HepG2 (cell line): ENCODE data around the gene ZNF383. TPM values are rescaled to one million over a fixed set of nuclear protein-coding genes. Genes with fewer than 3 reads are reported as not detected.

Source experiments
- HMGA1 ChIP-seq: sonication (generic); formaldehyde crosslinking; conservative IDR thresholded peaks from 2 replicates; pipeline ENCODE4 v1.4.0; 2020; ENCODE audit warnings: missing genetic modification reagents
- KDM3A ChIP-seq: IDR thresholded peaks from 2 replicates; pipeline ENCODE4 v1.6.1; 2018; ENCODE audit warnings: low read depth, missing compliant biosample characterization
- NBN ChIP-seq: fragments of 450-650 bp; conservative IDR thresholded peaks from 2 replicates; pipeline ENCODE4 v1.6.1; 2017
- PHF20 ChIP-seq: sonication (generic); formaldehyde crosslinking; IDR thresholded peaks from 2 replicates; pipeline ENCODE4 v1.5.0; 2020; ENCODE audit warnings: mild to moderate bottlenecking, missing genetic modification reagents
- RELA ChIP-seq: sonication (generic); formaldehyde crosslinking; IDR thresholded peaks from 2 replicates; pipeline ENCODE4 v1.4.0; 2020; ENCODE audit warnings: missing genetic modification reagents
- SMAD9 ChIP-seq: sonication (generic); formaldehyde crosslinking; IDR thresholded peaks from 2 replicates; pipeline ENCODE4 v1.5.1; 2020; ENCODE audit warnings: mild to moderate bottlenecking, missing genetic modification reagents
- SRSF1 ChIP-seq: fragments of 200-400 bp; formaldehyde crosslinking; optimal IDR thresholded peaks from 2 replicates; pipeline ENCODE3; 2017; ENCODE audit warnings: mild to moderate bottlenecking, low read depth, low read length, moderate library complexity
- ZFY ChIP-seq: sonication (generic); formaldehyde crosslinking; IDR thresholded peaks from 2 replicates; pipeline ENCODE4 v1.4.0; 2020; ENCODE audit warnings: missing genetic modification reagents
- ZNF235 ChIP-seq: sonication (generic); formaldehyde crosslinking; IDR thresholded peaks from 2 replicates; pipeline ENCODE4 v1.8.1; 2023; ENCODE audit warnings: mild to moderate bottlenecking, missing genetic modification reagents, borderline replicate concordance
- ZNF552 ChIP-seq: sonication (generic); formaldehyde crosslinking; IDR thresholded peaks from 2 replicates; pipeline ENCODE4 v1.9.0; 2022; ENCODE audit warnings: missing genetic modification reagents, mild to moderate bottlenecking, borderline replicate concordance
- ZNF883 ChIP-seq: sonication (generic); formaldehyde crosslinking; IDR thresholded peaks from 2 replicates; pipeline ENCODE4 v1.5.1; 2020; ENCODE audit warnings: mild to moderate bottlenecking, missing genetic modification reagents; ENCODE audit errors: not compliant biosample characterization
- polyA plus RNA-seq, 8 experiments: library from polyadenylated mRNA; depleted of rRNA in 3 of 8; stranded (reverse) in 7 of 8; unstranded in 1 of 8; fragments of >200 nt; fragmentation: Illumina TruSeq in 4 of 8; extraction: Trizol in 4 of 8; gene quantifications; 2 replicates each; pipeline versions ENCODE4 v1.2.1 to v1.2.3, GENCODE V29; 2011 to 2016; ENCODE audit warnings: low read depth in 4 of 8, missing spikeins in 1 of 8, mixed read lengths in 1 of 8; ENCODE audit not compliant: insufficient read depth in 1 of 8
- total RNA-seq, 5 experiments: library from RNA; depleted of rRNA; stranded (reverse); fragments of >200 nt; fragmentation: Illumina TruSeq; extraction: Trizol; gene quantifications; 2 replicates each; pipeline ENCODE4 v1.2.3, GENCODE V29; 2016; ENCODE audit warnings: low read depth in 1 of 5
- TF ChIP-seq, protein P1 (sequence below): sonication (generic); formaldehyde crosslinking; IDR thresholded peaks from 2 replicates; pipeline ENCODE4 v1.5.1; 2020; ENCODE audit warnings: mild to moderate bottlenecking, missing genetic modification reagents, borderline replicate concordance
- TF ChIP-seq, protein P2 (sequence below): sonication (generic); formaldehyde crosslinking; IDR thresholded peaks from 2 replicates; pipeline ENCODE4 v1.9.0; 2021; ENCODE audit warnings: missing genetic modification reagents, mild to moderate bottlenecking, borderline replicate concordance
- TF ChIP-seq, protein P3 (sequence below): sonication (generic); formaldehyde crosslinking; IDR thresholded peaks from 2 replicates; pipeline ENCODE4 v1.5.0; 2020; ENCODE audit warnings: mild to moderate bottlenecking, missing genetic modification reagents, borderline replicate concordance
- TF ChIP-seq, protein P4 (sequence below): sonication (generic); formaldehyde crosslinking; IDR thresholded peaks from 2 replicates; pipeline ENCODE4 v1.8.1; 2023; ENCODE audit warnings: mild to moderate bottlenecking, moderate library complexity, missing genetic modification reagents

Gene ZNF383
- total and polyA plus RNA-seq, 2 of the 13 experiments (the other 11 are each of a cell fraction or from before 2014, with no cell fraction given) = 2.6 to 4.1 TPM

DNA sequence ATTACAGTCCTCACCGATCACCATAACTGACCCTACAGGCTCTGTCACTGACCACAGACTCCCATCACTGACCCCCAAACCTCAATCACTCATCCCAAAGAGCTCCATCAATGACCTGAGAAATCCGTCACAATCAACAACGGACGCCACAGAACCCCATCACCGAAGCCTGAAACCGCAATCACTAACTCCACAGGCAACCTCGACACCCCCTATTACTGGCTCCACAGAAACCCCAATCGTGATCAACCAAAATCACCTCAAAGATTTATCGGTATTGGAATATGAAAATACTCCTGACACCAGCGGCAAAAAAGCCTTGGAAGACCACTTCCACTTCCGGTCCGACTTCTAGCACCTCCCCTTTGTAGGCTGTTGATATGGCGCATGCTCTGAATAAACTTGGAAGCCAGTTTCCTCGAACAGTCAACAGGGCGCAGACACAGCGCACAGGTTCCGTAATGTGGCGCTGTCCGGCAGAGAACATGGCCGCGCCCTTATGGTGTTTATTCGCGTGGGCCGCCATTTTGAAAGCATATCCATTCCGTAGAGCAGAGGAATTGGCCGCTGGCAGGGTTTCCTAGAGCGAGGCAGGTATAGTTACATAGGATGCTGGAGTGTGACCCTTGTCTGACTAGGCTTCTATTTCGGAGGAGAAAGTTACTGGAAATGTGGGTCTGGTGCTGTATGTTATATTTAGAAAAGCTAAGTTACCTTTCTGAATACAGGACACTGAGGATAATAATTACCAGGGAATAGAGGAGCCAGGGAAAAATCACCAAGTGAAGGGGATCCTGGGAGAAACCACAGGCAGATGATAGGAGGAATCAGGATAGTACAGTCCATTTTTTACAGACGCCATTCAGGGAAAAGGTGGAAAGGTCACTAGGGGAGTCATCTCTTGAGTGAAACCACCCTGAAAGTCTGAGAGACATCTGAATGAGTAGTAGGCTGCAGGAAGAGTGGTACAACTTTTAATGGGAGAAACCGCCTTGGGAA is 45.3 kb upstream of the ZNF383 start, which contains the start of gene ZNF585A (continued):
- TF ChIP-seq, protein P1, sequence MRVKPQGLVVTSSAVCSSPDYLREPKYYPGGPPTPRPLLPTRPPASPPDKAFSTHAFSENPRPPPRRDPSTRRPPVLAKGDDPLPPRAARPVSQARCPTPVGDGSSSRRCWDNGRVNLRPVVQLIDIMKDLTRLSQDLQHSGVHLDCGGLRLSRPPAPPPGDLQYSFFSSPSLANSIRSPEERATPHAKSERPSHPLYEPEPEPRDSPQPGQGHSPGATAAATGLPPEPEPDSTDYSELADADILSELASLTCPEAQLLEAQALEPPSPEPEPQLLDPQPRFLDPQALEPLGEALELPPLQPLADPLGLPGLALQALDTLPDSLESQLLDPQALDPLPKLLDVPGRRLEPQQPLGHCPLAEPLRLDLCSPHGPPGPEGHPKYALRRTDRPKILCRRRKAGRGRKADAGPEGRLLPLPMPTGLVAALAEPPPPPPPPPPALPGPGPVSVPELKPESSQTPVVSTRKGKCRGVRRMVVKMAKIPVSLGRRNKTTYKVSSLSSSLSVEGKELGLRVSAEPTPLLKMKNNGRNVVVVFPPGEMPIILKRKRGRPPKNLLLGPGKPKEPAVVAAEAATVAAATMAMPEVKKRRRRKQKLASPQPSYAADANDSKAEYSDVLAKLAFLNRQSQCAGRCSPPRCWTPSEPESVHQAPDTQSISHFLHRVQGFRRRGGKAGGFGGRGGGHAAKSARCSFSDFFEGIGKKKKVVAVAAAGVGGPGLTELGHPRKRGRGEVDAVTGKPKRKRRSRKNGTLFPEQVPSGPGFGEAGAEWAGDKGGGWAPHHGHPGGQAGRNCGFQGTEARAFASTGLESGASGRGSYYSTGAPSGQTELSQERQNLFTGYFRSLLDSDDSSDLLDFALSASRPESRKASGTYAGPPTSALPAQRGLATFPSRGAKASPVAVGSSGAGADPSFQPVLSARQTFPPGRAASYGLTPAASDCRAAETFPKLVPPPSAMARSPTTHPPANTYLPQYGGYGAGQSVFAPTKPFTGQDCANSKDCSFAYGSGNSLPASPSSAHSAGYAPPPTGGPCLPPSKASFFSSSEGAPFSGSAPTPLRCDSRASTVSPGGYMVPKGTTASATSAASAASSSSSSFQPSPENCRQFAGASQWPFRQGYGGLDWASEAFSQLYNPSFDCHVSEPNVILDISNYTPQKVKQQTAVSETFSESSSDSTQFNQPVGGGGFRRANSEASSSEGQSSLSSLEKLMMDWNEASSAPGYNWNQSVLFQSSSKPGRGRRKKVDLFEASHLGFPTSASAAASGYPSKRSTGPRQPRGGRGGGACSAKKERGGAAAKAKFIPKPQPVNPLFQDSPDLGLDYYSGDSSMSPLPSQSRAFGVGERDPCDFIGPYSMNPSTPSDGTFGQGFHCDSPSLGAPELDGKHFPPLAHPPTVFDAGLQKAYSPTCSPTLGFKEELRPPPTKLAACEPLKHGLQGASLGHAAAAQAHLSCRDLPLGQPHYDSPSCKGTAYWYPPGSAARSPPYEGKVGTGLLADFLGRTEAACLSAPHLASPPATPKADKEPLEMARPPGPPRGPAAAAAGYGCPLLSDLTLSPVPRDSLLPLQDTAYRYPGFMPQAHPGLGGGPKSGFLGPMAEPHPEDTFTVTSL (CRISPR knock-in tag) = no peak
- TF ChIP-seq, protein P2, sequence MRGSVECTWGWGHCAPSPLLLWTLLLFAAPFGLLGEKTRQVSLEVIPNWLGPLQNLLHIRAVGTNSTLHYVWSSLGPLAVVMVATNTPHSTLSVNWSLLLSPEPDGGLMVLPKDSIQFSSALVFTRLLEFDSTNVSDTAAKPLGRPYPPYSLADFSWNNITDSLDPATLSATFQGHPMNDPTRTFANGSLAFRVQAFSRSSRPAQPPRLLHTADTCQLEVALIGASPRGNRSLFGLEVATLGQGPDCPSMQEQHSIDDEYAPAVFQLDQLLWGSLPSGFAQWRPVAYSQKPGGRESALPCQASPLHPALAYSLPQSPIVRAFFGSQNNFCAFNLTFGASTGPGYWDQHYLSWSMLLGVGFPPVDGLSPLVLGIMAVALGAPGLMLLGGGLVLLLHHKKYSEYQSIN (CRISPR knock-in tag) = no peak
- TF ChIP-seq SRSF1 = no peak
- TF ChIP-seq NBN = no peak
- TF ChIP-seq, protein P3, sequence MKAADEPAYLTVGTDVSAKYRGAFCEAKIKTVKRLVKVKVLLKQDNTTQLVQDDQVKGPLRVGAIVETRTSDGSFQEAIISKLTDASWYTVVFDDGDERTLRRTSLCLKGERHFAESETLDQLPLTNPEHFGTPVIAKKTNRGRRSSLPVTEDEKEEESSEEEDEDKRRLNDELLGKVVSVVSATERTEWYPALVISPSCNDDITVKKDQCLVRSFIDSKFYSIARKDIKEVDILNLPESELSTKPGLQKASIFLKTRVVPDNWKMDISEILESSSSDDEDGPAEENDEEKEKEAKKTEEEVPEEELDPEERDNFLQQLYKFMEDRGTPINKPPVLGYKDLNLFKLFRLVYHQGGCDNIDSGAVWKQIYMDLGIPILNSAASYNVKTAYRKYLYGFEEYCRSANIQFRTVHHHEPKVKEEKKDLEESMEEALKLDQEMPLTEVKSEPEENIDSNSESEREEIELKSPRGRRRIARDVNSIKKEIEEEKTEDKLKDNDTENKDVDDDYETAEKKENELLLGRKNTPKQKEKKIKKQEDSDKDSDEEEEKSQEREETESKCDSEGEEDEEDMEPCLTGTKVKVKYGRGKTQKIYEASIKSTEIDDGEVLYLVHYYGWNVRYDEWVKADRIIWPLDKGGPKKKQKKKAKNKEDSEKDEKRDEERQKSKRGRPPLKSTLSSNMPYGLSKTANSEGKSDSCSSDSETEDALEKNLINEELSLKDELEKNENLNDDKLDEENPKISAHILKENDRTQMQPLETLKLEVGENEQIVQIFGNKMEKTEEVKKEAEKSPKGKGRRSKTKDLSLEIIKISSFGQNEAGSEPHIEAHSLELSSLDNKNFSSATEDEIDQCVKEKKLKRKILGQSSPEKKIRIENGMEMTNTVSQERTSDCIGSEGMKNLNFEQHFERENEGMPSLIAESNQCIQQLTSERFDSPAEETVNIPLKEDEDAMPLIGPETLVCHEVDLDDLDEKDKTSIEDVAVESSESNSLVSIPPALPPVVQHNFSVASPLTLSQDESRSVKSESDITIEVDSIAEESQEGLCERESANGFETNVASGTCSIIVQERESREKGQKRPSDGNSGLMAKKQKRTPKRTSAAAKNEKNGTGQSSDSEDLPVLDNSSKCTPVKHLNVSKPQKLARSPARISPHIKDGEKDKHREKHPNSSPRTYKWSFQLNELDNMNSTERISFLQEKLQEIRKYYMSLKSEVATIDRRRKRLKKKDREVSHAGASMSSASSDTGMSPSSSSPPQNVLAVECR (CRISPR knock-in tag) = peak; percentile 79
- no peak for TF ChIP-seq ZNF235 (CRISPR knock-in tag)
- peak; percentile 33; the same call in 1 of the 2 replicates for TF ChIP-seq ZFY (CRISPR knock-in tag)
- TF ChIP-seq HMGA1 (CRISPR knock-in tag) = no peak
- TF ChIP-seq ZNF883 (CRISPR knock-in tag) = no peak
- TF ChIP-seq PHF20 (CRISPR knock-in tag) = peak; percentile 65
- TF ChIP-seq KDM3A (CRISPR knock-in tag) = no peak
- TF ChIP-seq RELA (CRISPR knock-in tag) = no peak
- no peak for TF ChIP-seq SMAD9 (CRISPR knock-in tag)
- TF ChIP-seq, protein P4, sequence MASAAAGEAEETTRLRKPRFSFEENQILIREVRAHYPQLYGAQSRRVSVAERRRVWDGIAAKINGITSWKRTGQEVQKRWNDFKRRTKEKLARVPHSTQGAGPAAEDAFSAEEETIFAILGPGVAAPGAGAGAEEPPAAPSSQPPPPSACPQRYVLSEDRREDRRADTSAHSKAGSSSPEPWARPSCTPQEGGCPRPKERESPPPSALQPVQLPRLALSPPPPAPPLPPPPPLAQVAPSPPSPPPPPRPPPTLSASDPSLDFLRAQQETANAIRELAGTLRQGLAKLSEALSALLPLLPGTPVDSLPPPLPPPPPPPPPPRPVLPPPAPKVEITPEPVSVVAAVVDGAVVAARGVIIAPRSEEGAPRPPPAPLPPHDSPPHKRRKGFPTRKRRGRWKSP (CRISPR knock-in tag) = peak; percentile 69; the same call in 1 of the 2 replicates
- TF ChIP-seq ZNF552 (CRISPR knock-in tag) = no peak
